GM18511 (cell line): ENCODE measurements around the gene XAGE1A.
"Not testable (repeated sequence)": the region's sequence is repeated elsewhere in the genome, so short reads cannot be mapped to it uniquely, and the experiment has no call there.

Experiments used
- ATAC-seq: cut with Tn5 transposase; IDR thresholded peaks from one replicate; pipeline ENCODE4 v1.9.1; 2021; ENCODE audit warnings: mild to moderate bottlenecking, moderate library complexity; ENCODE audit not compliant: unreplicated experiment

Gene XAGE1A, protein sequence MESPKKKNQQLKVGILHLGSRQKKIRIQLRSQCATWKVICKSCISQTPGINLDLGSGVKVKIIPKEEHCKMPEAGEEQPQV

DNA sequence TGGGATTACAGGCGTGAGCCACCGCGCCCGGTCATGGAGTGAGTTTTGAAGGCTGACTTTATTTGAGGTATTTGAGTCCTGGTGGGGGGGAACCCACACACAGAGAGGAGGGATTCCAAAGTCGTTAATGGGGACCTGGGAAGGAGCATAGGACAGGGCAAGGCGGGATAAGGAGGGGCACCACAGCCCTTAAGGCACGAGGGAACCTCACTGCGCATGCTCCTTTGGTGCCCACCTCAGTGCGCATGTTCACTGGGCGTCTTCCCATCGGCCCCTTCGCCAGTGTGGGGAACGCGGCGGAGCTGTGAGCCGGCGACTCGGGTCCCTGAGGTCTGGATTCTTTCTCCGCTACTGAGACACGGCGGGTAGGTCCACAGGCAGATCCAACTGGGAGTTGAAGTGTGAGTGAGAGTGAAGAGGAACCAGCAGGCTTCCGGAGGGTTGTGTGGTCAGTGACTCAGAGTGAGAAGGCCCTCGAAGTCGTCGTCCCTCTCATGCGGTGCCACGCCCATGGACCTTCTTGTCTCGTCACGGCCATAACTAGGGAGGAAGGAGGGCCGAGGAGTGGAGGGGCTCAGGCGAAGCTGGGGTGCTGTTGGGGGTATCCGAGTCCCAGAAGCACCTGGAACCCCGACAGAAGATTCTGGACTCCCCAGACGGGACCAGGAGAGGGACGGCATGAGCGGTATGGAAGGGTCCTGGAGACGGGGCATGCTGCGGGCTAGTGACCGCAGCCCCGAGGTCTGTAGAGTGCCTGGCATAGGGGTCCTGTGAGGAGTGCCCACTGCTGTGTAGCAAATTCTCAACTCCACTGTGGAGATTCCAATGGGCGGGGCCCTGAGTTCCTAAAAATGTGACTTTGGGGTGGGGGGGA lies at the start of gene XAGE1A:
TSS of gene XAGE1A (plus strand) at position 264 of the 874 bp plus-strand sequence. CDS start 1,554 bp downstream, outside the sequence.
- not testable (repeated sequence) for ATAC-seq

DNA sequence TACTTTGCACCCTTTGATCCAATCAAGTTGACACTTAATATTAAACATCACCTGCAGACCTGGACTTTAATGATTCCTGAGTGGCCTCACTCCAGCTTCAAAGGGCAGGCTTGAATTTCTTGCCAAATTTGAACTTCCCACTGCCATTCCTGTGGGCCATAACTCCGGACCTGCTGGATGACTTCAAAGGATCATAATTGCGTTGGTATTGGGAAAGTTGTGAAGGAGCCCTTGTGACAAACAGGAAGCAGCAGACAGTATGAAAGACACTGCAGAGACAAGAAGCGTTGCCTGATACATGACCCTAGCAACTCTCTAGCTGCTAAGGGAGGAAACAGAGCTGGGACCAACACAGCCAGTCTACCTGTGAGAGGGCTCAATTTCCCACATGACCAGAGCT lies 43.6 kb upstream of the XAGE1A start:
- not testable (repeated sequence) for ATAC-seq

DNA sequence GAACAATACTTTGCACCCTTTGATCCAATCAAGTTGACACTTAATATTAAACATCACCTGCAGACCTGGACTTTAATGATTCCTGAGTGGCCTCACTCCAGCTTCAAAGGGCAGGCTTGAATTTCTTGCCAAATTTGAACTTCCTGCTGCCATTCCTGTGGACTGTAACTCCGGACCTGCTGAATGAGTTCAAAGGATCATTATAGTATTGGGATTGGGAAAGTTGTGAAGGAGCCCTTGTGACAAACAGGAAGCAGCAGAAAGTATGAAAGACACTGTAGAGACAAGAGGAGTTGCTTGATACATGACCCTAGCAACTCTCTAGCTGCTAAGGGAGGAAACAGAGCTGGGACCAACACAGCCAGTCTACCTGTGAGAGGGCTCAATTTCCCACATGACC lies 24.3 kb upstream of the XAGE1A start:
- ATAC-seq: not testable (repeated sequence)

DNA sequence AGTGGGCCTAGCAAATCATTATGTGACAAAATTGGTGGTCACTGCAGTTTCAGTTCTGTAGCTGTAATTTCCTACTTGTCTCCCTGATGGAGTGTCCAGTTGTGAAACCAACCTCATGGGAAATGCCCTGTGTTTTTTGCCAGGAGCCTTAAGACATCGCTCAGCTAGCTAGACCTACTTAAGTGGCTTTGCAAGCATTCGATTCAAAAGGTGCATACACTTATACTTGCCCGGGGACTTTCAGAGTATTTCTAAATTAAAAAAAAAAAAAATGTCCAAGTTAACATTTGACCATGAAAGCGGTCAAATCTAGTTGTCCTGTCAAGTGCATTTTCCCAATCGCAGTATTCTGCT lies 788 bp downstream of the XAGE1A start:
- ATAC-seq: not testable (repeated sequence)

DNA sequence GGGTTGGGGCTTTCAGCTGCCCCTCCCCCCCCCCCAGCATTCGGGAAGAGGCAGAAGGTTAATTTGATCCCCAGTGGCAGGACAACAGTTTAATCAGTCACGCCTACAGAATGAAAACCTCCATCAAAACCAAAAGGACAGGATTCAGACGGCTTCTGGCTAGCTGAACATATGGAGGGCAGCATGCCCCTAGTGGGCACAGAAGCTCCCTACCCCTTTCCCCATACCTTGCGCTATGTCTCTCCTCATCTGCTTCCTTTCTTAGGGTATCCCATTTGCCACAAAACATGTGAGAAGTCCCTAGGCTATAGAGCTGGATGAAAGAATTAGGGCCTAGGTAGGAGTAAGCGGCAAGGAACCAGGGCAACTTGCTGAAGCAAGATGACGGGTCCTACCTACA lies 5.8 kb downstream of the XAGE1A start:
- not testable (repeated sequence) for ATAC-seq

DNA sequence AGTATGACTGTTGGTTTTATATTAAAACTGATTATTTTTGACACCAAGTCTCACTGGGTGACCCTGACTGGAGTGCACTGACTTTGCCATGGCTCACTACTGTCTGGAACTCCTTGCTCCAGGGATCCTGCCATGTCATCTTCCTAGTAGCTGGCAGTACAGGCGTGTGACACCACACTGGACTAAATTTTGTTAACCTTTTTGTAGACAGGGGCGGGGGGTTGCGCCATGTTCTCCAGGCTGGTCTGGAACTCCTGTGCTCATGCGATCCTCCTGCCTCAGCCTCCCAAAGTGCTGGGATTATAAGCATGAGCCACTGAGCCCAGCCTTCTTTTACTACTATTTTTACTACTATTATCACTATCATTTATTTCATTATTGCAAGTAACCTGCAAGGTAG lies 8.9 kb downstream of the XAGE1A start:
- ATAC-seq: no peak

DNA sequence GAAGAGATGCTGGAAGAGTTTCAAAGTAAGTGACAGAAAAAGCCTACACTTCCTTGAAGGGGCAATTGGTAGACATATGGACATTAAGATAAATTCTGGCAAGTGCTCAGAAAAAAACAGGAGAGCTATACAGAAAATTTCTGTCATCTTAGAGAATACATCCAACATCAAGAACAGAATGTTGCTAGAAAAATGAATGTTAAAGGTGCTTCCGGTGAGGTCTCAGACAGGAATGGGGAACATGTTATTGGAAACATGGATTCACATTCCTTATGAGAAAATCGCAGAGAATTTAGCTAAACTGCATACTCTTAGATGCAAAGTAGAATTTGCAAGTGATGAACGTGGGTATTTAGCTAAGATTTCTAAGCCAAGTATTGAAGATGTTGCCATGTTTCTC lies 11.7 kb downstream of the XAGE1A start:
- no peak for ATAC-seq

DNA sequence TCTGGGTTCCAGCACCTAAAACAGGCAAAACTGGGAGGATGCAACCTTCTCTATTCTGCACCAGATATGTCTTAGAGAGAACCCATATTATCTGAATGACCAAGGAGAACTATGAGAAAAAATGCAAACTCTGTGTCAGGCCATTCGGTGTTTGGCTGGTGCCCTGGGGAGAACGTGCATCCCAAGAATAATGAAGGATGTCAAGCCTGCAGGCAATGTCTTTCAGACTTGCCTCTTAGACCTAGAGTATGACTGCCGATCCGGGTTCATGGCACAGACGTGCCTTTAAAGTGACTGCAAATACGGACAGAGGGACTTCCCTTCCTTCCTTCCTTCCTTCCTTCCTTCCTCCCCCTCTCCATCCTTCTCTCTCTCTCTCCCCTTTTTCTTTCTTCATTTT lies 14.3 kb downstream of the XAGE1A start:
- ATAC-seq: no peak

DNA sequence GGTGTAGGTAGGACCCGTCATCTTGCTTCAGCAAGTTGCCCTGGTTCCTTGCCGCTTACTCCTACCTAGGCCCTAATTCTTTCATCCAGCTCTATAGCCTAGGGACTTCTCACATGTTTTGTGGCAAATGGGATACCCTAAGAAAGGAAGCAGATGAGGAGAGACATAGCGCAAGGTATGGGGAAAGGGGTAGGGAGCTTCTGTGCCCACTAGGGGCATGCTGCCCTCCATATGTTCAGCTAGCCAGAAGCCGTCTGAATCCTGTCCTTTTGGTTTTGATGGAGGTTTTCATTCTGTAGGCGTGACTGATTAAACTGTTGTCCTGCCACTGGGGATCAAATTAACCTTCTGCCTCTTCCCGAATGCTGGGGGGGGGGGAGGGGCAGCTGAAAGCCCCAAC lies 15.5 kb downstream of the XAGE1A start:
- not testable (repeated sequence) for ATAC-seq

DNA sequence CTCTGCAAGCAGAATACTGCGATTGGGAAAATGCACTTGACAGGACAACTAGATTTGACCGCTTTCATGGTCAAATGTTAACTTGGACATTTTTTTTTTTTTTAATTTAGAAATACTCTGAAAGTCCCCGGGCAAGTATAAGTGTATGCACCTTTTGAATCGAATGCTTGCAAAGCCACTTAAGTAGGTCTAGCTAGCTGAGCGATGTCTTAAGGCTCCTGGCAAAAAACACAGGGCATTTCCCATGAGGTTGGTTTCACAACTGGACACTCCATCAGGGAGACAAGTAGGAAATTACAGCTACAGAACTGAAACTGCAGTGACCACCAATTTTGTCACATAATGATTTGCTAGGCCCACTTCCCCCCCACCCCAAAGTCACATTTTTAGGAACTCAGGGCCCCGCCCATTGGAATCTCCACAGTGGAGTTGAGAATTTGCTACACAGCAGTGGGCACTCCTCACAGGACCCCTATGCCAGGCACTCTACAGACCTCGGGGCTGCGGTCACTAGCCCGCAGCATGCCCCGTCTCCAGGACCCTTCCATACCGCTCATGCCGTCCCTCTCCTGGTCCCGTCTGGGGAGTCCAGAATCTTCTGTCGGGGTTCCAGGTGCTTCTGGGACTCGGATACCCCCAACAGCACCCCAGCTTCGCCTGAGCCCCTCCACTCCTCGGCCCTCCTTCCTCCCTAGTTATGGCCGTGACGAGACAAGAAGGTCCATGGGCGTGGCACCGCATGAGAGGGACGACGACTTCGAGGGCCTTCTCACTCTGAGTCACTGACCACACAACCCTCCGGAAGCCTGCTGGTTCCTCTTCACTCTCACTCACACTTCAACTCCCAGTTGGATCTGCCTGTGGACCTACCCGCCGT lies 20.7 kb downstream of the XAGE1A start:
- ATAC-seq: not testable (repeated sequence)

DNA sequence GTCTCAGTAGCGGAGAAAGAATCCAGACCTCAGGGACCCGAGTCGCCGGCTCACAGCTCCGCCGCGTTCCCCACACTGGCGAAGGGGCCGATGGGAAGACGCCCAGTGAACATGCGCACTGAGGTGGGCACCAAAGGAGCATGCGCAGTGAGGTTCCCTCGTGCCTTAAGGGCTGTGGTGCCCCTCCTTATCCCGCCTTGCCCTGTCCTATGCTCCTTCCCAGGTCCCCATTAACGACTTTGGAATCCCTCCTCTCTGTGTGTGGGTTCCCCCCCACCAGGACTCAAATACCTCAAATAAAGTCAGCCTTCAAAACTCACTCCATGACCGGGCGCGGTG lies 21.3 kb downstream of the XAGE1A start, which contains the start of gene XAGE1B:
TSS of gene XAGE1B (minus strand) at position 77 of the 339 bp plus-strand sequence. CDS start 1,536 bp downstream, outside the sequence.
- not testable (repeated sequence) for ATAC-seq

DNA sequence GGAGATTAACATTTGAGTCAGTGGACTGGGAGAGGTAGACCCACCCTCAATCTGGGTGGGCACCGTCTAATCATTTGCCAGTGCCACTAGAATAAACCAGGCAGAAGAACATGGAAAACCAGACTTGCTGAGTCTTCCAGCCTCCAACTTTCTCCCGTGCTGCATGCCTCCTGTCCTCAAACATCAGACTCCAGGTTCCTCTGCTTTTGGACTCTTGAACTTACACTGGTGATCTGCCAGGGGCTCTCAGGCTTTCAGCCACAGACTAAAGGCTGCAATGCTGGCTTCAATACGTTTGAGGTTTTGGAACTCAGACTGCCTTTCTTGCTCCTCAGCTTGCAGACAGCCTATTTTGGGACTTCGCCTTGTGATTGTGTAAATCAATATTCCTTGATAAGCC lies 45.4 kb downstream of the XAGE1A start:
- ATAC-seq: not testable (repeated sequence)

DNA sequence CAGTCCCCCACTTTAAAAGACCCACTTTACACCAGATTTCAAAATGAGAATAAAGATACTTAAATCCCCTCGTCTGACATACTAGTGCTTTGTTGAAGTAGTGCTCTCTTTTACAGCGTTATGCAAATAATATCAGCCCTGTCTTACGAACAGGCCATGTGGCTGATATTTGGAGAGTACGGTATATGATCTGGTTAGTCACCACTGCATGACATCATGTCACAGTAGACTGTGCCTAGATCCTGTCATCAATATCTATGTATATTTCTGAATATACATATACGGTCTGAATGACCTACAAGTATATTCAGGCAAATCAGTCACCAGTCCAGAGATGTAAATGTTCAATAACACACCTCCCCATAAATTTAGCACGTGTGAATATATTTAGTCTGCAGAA lies 46.7 kb downstream of the XAGE1A start:
- no peak for ATAC-seq

DNA sequence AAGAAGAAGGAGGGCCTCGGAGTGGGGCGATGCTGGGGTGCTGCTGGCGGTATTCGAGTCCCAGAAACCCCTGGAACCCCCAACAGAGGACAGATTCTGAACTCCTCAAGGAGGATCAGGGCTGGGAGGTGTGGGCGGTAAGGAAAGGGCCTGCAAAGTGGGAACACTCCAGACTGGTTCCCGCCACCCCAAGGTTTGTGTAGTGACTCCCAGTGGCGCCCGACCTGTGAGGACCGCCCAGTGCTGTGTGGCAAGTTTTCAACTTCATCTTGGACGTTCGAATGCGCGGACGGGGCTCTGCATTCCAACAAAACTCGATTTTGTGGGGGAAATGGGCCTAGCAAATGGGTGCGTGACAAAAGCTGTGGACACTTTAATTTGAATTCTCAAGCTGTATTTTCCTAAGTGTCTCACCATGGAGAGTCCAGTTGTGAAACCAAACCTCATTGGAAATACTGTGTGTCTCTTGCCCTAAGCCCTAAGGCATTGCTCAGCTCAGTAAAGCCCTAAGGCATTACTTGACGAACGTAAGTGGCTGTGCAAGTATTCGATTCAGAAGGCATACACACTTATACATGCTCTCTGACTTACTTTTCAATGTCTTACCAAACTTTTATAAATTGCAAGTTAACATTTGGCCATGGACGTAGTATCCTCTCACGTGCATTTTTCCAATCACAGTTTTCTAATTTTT lies 48.7 kb downstream of the XAGE1A start:
- ATAC-seq: no peak

DNA sequence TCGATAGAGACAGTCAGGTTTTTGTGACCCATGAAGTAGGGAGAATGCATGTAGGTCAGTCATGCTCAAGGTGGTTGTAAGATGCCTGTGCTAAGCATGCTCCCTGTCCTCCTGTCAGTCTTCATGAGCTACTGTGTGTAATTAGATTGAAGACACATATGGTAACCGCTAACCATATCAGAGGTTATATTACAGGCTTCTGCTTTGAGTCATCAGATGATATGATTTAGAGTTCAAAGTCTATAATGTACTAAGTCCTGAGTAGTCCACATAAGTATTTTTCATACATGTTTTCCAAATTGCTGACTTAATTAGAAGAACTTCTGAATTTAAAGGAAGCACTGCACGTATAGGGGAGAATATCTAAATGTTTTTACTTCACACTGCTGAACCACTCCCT lies 53.2 kb downstream of the XAGE1A start:
- not testable (repeated sequence) for ATAC-seq
